ENCODE measurements around the gene ZBTB12. TPM values are rescaled to one million over a fixed set of nuclear protein-coding genes. Genes with fewer than 3 reads are reported as not detected.

The ZBTB12 gene
- total and polyA plus RNA-seq, 2 of the 13 experiments (the other 11 are each of a cell fraction or from before 2014, with no cell fraction given), result 4.8 to 6.0 TPM

DNA sequence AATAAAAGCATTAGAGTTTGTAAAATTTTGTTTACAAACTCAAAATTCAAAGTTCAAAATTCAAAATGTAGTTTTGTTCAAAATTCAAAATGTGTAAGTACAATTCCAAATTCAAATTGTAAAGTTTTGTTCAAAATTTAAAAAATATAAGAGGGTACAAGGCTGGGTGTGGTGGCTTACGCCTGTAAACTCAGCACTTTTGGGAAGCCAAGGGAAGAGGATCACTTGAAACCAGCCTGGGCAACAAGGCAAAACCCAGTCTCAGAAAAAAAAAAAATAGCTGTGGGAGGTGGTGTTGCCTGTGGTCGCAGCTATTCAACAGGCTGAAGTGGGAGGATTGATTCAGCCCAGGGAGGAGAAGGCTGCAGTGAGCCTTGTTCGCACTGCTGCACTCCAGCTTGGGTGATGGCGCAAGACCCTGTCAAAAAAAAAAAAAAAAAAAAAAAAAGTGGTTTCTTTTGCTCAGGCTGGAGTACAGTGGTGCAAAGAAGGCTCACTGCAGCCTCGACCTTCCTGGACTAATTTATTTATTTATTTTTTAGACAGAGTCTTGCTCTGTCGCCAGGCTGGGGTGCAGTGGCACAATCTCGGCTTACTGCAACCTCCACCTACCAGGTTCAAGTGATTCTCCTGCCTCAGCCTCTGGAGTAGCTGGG is 5.4 kb upstream of the ZBTB12 start (continued):
- TF ChIP-seq ZBTB34 (CRISPR knock-in tag; IDR thresholded peaks at IDR 0.05), result no peak
- no peak for TF ChIP-seq ZNF598 (CRISPR knock-in tag; IDR thresholded peaks at IDR 0.05; ENCODE audit: borderline replicate concordance)
- TF ChIP-seq ZNF160 (CRISPR knock-in tag; IDR thresholded peaks at IDR 0.05), result no peak
- TF ChIP-seq ZFP62 (CRISPR knock-in tag; IDR thresholded peaks at IDR 0.05), result no peak
- TF ChIP-seq MTF2 (CRISPR knock-in tag; IDR thresholded peaks at IDR 0.05; ENCODE audit: borderline replicate concordance), result no peak
- TF ChIP-seq SMAD9 (CRISPR knock-in tag; IDR thresholded peaks at IDR 0.05), result no peak
- TF ChIP-seq, protein P1, sequence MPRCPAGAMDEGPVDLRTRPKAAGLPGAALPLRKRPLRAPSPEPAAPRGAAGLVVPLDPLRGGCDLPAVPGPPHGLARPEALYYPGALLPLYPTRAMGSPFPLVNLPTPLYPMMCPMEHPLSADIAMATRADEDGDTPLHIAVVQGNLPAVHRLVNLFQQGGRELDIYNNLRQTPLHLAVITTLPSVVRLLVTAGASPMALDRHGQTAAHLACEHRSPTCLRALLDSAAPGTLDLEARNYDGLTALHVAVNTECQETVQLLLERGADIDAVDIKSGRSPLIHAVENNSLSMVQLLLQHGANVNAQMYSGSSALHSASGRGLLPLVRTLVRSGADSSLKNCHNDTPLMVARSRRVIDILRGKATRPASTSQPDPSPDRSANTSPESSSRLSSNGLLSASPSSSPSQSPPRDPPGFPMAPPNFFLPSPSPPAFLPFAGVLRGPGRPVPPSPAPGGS (CRISPR knock-in tag; IDR thresholded peaks at IDR 0.05), result no peak
- no peak for TF ChIP-seq HDAC6 (IDR thresholded peaks at IDR 0.05; ENCODE audit: low read depth, low read length)
- TF ChIP-seq FOXK2 (IDR thresholded peaks at IDR 0.05), result no peak
- no peak for TF ChIP-seq ZNF550 (CRISPR knock-in tag; IDR thresholded peaks at IDR 0.05; ENCODE audit: borderline replicate concordance)
- no peak for TF ChIP-seq NFKBIZ (CRISPR knock-in tag; IDR thresholded peaks at IDR 0.05)
- TF ChIP-seq, protein P2, sequence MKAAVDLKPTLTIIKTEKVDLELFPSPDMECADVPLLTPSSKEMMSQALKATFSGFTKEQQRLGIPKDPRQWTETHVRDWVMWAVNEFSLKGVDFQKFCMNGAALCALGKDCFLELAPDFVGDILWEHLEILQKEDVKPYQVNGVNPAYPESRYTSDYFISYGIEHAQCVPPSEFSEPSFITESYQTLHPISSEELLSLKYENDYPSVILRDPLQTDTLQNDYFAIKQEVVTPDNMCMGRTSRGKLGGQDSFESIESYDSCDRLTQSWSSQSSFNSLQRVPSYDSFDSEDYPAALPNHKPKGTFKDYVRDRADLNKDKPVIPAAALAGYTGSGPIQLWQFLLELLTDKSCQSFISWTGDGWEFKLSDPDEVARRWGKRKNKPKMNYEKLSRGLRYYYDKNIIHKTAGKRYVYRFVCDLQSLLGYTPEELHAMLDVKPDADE (CRISPR knock-in tag; IDR thresholded peaks at IDR 0.05), result no peak
- TF ChIP-seq RXRA (CRISPR knock-in tag; IDR thresholded peaks at IDR 0.05), result no peak
- TF ChIP-seq ZSCAN12 (CRISPR knock-in tag; IDR thresholded peaks at IDR 0.05), result no peak
- peak; percentile 86 for TF ChIP-seq PTBP1 (IDR thresholded peaks at IDR 0.05; ENCODE audit: low read depth, low read length, poor library complexity, severe bottlenecking)
- no peak for TF ChIP-seq ZNF543 (CRISPR knock-in tag; IDR thresholded peaks at IDR 0.05)
- TF ChIP-seq ZNF770 (CRISPR knock-in tag; IDR thresholded peaks at IDR 0.05), result peak; percentile 77
- TF ChIP-seq, protein P3, sequence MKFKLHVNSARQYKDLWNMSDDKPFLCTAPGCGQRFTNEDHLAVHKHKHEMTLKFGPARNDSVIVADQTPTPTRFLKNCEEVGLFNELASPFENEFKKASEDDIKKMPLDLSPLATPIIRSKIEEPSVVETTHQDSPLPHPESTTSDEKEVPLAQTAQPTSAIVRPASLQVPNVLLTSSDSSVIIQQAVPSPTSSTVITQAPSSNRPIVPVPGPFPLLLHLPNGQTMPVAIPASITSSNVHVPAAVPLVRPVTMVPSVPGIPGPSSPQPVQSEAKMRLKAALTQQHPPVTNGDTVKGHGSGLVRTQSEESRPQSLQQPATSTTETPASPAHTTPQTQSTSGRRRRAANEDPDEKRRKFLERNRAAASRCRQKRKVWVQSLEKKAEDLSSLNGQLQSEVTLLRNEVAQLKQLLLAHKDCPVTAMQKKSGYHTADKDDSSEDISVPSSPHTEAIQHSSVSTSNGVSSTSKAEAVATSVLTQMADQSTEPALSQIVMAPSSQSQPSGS (CRISPR knock-in tag; IDR thresholded peaks at IDR 0.05), result no peak
- TF ChIP-seq NR2C2 (CRISPR knock-in tag; IDR thresholded peaks at IDR 0.05; ENCODE audit: borderline replicate concordance), result peak; percentile 36; the same call in 1 of the 2 replicates
- TF ChIP-seq PCBP1 (IDR thresholded peaks at IDR 0.05; ENCODE audit: borderline replicate concordance, low read depth, low read length), result no peak
- no peak for TF ChIP-seq SP2 (CRISPR knock-in tag; IDR thresholded peaks at IDR 0.05)
- TF ChIP-seq ZFP36 (IDR thresholded peaks at IDR 0.05; ENCODE audit: borderline replicate concordance, low read depth, low read length, partially characterized antibody), result no peak
- no peak for TF ChIP-seq ESRRA (CRISPR knock-in tag; IDR thresholded peaks at IDR 0.05; ENCODE audit: low read depth)
- no peak for TF ChIP-seq JDP2 (CRISPR knock-in tag; IDR thresholded peaks at IDR 0.05; ENCODE audit: borderline replicate concordance)

Measured in HepG2 (cell line).